Hematopoietic multipotent progenitor cell treated with erythropoietin and hydrocortisone succinate and interleukin-3 and kit ligand, for 8 days (in vitro differentiated cells): ENCODE measurements around the gene UBASH3B.

Experiments used
- DNase-seq: peaks from one replicate; pipeline ENCODE4 v3.0.0-alpha.2; 2015

Gene UBASH3B

GRCh38 chr11:122649116-122649515 is 6.4 kb upstream of the UBASH3B start:
- no peak for DNase-seq

- no peak for DNase-seq
Observed at GRCh38 chr11:122650619-122651018, 4.9 kb upstream of the UBASH3B start.

GRCh38 chr11:122652495-122652894 is 3.0 kb upstream of the UBASH3B start:
- DNase-seq = no peak

GRCh38 chr11:122653916-122654585 is 1.5 kb upstream of the UBASH3B start:
- no peak for DNase-seq

DNA sequence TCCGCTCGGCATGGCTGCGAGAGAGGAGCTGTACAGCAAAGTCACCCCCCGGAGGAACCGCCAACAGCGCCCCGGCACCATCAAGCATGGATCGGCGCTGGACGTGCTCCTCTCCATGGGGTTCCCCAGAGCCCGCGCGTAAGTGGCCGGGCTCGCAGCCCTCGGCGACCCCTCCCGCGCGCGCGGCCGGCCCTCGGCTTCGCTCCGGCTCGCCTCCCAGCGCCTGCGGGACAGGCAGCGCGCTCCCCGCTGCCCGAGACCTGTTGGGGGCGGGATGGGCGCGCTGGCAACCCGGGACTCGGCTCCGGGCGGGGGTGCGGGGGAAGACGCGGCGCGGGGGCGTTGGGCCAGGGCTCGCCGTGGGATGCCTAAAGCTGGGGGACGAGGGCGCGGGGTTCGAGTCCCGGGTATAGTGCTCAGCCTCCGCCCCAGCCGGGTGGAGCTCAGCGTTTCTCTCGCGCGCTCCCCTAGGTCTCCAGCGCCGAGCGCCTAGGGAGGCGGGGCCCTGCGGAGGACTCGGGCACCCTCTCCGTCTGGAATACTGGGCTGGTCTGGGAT is 630 bp downstream of the UBASH3B start:
- peak; percentile 12 for DNase-seq

DNA sequence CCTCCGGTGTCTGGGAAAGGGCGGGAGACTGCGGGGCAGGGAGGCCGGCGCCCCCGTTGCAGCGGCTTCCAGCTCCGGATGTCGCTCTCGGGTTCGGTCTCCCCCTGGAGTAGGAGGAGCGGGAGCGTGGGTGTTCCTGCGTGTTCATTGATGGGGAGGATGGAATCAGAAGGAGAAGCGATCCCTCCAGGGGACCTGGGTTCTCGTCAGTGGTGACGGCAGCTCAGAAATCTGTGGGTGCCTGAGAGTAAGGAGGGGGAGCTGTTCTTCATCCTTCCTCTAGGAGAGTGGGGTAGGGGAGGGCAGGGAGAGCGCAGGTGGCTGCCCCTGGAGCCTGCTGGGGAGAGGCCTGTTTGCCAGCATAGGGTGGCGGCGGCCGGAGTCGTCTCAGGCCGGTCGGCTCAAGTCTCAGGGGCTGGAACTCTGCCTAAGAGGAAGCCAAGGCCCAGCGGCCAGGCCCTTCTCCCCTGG is 1.1 kb downstream of the UBASH3B start:
- DNase-seq = no peak

DNA sequence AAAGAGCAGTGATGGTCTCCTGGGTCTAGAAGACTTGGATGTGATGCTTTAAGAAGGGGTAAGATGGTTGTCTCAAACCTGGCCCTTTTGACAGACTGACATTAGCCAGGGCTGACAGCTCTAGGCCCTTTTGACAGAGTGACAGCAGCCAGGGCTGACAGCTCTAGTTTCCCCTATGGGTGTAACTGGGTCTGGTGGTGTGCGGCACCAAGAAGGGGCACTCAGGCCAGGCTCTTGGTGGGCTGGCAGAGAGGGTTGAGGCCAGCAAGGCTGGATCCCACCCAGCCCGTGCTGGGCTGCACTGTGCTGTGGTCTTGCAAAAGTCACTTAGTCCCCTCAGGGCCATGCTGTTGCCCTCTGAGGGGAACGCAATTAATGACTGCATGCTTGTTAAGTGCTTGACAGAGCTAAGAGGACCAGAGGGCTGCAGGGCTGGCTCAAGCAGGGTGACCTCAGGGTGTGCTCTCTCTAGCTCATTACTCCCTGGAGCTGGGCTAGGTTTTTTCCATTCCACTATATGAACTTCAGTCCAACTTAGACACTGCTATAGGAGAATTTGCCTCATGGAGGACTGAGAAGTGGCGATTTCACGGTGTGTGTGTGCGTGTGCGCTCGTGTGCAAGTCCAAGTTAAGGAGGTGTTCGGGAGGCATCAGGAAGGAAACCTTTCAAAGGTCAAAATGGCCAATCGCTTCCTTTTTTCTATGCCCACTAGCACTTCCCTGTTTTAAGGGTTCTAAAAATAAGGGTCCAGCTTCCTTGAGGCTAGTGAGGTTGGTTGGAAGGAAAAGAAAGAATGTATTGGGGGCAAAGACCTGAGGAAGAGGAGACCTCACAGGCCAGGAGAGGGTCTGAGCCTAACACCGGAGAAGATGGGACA is 4.4 kb downstream of the UBASH3B start:
- no peak for DNase-seq

DNA sequence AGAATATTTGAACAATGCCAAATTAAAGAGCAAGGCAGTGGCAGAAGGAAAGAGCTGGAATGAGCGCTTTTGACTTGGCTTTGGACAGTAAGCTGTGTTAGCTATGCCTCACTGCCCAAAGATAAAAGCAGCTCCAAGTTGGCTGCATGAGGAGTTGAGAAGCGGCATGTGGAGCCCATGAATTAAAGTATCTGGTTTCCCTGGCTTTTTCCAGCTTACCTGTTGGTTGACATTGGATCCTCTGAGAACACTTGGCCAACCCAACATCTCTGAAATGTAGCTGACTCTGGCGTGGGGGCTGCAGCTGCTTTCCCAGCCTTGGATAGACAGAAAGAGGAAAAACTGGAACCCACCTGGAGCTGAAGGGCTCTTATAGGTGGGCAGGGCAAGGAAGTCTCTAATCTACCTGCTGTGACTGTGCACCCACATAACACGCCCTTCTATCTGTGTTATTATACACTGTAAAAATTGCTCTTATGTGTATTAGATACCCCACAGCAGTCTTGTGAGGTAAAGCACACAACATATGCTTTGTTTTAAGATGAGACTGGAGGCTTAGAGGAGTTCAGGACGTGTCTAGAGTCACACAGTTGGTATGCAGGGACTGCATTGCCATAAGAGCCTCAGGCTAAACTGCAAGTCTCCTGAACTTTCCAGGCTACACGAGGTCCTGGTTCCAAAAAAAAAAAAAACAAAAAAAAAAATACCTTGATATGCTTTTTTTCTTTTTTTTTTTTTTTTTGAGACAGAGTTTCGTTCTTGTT is 5.8 kb downstream of the UBASH3B start:
- DNase-seq = no peak

GRCh38 chr11:122663056-122663740 is 7.7 kb downstream of the UBASH3B start:
- no peak for DNase-seq

GRCh38 chr11:122663764-122664163 is 8.2 kb downstream of the UBASH3B start:
- peak; percentile 60 for DNase-seq

DNA sequence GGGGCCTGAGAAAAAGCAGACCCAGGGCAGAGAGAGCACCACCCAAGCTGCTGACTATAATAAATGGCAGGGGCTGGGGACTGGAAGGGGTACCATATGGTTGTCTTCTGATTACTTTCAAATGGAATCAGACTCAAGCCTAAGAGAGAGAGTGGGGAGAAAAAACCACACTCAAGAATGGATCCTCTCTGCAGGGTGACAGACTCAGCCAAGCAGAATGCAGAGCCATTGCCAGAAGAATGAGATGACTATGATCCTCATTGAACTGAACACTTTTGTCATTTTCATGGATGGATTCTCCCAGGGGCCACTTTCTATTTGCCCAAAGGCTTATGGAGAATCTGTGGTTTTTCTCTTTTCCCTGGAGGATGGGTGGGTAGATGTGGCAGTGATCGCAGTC is 8.7 kb downstream of the UBASH3B start:
- DNase-seq = no peak

DNA sequence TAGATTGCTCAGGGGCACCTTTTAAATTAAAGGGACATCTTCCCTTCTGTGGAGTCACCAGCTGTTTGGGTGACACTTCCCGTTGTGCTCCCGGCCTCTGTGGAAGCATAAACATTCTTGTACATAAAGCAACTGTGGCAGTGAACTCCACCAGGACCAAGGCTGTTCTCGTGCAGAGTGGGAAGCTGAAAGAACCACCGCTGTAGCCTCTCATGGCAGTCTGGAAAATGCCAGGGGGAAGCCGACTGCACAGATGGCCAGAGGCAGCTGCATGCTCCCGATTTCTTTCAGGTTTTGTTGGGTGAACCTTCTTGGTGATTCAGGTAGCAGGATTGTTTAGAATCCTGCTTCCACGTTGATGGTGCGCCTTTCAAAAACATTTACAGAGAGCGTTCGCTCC is 10.3 kb downstream of the UBASH3B start:
- no peak for DNase-seq

GRCh38 chr11:122666743-122667142 is 11.2 kb downstream of the UBASH3B start:
- DNase-seq = no peak

DNA sequence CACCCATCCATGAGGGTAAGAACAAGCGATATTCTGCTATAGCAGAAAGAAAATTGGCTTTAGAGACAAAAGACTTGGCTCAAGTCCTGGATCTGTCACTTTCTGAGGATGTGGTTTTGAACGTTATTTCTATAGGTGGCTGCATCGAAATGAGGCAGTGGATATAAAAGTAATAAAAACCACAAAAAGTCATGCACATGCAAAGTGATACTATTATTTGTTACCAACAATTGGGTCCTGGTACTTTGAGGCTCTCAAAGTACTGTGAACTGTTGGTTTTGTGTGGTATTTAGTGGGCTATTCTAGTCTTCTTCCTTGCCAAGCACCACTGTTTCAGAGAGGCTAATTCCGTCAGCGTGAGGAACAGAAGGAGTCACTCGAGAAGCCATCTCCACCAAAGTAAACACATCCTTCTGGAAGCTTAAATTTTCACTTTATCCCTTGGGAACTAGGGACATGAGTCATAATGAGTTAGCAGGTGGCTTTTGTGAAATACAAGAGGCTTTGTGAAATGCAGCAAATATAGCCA is 13.1 kb downstream of the UBASH3B start:
- DNase-seq = no peak

- DNase-seq = no peak
Observed at GRCh38 chr11:122670131-122670530, 14.6 kb downstream of the UBASH3B start.

DNA sequence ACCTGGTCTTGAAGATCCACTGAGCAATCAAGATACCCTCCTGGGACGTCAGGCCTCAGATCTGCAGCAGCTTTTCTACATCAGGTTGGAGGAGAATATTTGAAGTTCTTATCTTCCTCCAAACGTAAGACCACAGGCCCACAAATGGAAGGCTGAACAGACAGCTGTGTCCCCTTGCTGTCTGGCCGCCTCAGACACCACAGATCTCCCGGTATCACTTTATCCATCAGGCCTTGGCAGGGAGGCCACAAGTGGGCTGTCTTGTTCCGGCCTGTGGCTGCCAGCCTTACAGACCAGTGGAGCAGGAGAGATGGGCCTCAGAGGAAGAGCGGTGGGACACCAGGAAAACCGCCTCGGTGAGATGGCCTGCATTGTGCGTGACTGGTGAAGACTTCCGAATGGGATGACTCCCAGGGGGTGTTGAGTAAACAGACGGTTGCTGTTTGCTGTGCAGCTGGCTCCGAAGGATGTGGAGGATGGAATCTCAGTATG is 15.9 kb downstream of the UBASH3B start:
- DNase-seq = no peak

DNA sequence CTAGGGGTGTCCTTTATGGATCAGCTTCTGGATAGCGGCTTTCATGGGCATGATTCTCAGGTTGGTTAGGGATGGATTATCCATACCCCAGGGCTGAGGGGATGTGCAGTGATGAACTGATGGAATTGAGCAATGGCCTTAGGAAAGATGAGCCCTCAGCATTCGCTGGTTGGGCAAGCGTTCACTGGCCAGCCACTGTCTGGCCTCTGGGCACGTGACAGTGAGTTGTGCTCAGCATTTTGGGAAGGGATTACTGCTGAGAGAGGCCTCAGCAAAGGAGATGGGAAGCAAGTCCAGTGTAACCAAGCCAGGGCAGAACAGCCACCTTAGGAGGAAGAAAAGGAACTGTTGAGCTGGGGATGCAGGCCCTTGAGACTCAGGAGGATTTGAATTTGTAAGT is 17.4 kb downstream of the UBASH3B start:
- DNase-seq = no peak

DNA sequence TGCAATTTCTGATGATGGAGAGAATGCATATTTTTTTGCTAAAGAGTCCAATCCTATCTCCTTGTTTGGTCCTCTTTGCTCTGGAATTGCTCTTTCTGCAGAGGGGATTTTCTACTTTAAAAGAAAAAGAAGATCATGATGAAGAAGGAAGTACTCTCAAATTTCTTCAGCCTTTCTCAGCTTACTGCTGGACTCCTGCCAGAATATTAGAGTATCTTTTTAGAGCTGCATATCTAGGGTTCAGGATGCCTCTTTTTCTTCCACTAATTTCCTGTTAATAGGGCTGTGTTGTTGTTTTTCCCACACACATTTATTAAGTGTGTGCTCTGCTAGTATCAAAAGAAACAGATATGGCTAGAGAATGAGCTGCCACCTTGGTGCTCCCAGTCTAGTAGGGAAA is 18.2 kb downstream of the UBASH3B start:
- DNase-seq = peak; percentile 40

DNA sequence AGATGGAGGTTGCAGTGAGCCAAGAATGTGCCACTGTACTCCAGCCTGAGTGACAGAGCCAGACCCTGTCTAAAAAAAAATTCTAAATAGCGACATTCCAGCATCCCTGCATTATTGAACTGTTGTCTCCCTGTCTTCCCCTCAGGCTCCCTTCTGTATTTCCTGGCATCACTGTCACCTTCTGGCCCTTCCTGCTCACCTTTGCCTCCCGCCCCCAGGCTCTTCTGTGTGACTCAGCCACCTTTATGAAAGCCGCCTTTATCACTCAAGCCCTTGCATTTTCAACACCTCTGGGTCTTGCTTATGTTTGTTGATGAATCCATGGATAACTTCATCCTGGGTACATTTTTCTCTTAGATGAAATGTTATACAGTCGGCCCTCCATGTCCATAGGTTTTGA is 21.1 kb downstream of the UBASH3B start:
- DNase-seq = no peak

DNA sequence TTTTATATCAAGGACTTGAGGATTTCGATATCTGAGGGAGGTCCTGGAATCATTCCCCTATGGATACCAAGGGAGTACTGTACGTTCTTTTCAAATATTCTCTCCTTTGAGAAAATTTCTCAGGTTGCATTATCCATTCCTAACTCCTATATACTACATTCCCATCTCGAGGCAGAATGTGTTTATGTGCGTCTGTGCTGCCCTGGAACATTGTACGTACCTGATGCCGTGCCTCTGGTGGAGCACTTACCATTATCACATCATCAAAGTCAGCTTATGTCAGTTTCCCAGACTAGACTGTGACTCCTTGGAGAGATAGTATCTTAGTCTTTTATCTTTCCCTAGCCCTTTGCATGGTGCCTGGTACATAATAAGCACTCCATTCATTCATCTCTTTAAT is 21.7 kb downstream of the UBASH3B start:
- DNase-seq = no peak

GRCh38 chr11:122678406-122678805 is 22.9 kb downstream of the UBASH3B start:
- DNase-seq = no peak

GRCh38 chr11:122679466-122679865 is 23.9 kb downstream of the UBASH3B start:
- no peak for DNase-seq
